H9 (cell line): ENCODE results near the gene LRIT3. TPM values are rescaled to one million over a fixed set of nuclear protein-coding genes. Genes with fewer than 3 reads are reported as not detected.

ENCODE experiments used
- DNase-seq: peaks from one replicate; pipeline ENCODE4 v3.0.0-alpha.2; 2017
- H2AFZ ChIP-seq: one replicate; pipeline ENCODE4 v1.6.1; 2013; ENCODE audit warnings: mild to moderate bottlenecking, low read length, control low read depth, moderate library complexity
- H2AK5ac ChIP-seq: 2 replicates; pipeline ENCODE4 v1.6.1; 2013; ENCODE audit warnings: low read length, control low read depth, mixed read lengths; ENCODE audit not compliant: insufficient read length
- H2BK120ac ChIP-seq: one replicate; pipeline ENCODE4 v1.6.1; 2013; ENCODE audit warnings: low read depth, mild to moderate bottlenecking, low read length, control low read depth, inconsistent platforms; ENCODE audit not compliant: poor library complexity, severe bottlenecking
- H2BK12ac ChIP-seq: 2 replicates; pipeline ENCODE4 v1.6.1; 2013; ENCODE audit warnings: low read length, control low read depth, mixed read lengths, low read depth; ENCODE audit not compliant: insufficient read length
- H2BK15ac ChIP-seq: 2 replicates; pipeline ENCODE4 v1.6.1; 2013; ENCODE audit warnings: low read depth, low read length, control low read depth
- H2BK20ac ChIP-seq: one replicate; pipeline ENCODE4 v1.6.1; 2013; ENCODE audit warnings: low read depth, mild to moderate bottlenecking, low read length, control low read depth, inconsistent platforms; ENCODE audit not compliant: poor library complexity, severe bottlenecking
- H2BK5ac ChIP-seq: 2 replicates; pipeline ENCODE4 v1.6.1; 2013; ENCODE audit warnings: low read length, control low read depth, mixed read lengths; ENCODE audit not compliant: insufficient read length
- H3K14ac ChIP-seq: 2 replicates; pipeline ENCODE4 v1.6.1; 2013; ENCODE audit warnings: low read length, control low read depth; ENCODE audit not compliant: insufficient read depth
- H3K18ac ChIP-seq: 2 replicates; pipeline ENCODE4 v1.6.1; 2013; ENCODE audit warnings: low read depth, mild to moderate bottlenecking, mixed read lengths, low read length, control low read depth; ENCODE audit not compliant: insufficient read length
- H3K23ac ChIP-seq: 2 replicates; pipeline ENCODE4 v1.6.1; 2013; ENCODE audit warnings: low read length, control low read depth, mixed read lengths, low read depth; ENCODE audit not compliant: insufficient read length
- H3K23me2 ChIP-seq: 2 replicates; pipeline ENCODE4 v1.6.1; 2013; ENCODE audit warnings: low read depth, mild to moderate bottlenecking, mixed read lengths, low read length, control low read depth; ENCODE audit not compliant: insufficient read length, poor library complexity, severe bottlenecking
- H3K27ac ChIP-seq: 2 replicates; pipeline ENCODE4 v1.5.1; 2013; ENCODE audit warnings: low read length, control low read depth, mixed read lengths, low read depth; ENCODE audit not compliant: insufficient read length
- H3K27me3 ChIP-seq: 2 replicates; pipeline ENCODE4 v1.6.1; 2013; ENCODE audit warnings: low read length, control low read depth, inconsistent platforms; ENCODE audit not compliant: insufficient read depth
- H3K4ac ChIP-seq: 2 replicates; pipeline ENCODE4 v1.6.1; 2013; ENCODE audit warnings: low read depth, mild to moderate bottlenecking, control low read depth, inconsistent platforms, low read length, moderate library complexity
- H3K4me1 ChIP-seq: 2 replicates; pipeline ENCODE4 v1.6.1; 2013; ENCODE audit warnings: low read length, control low read depth, inconsistent platforms; ENCODE audit not compliant: insufficient read depth
- H3K4me2 ChIP-seq: 2 replicates; pipeline ENCODE4 v1.6.1; 2013; ENCODE audit warnings: low read length, control low read depth, mixed read lengths; ENCODE audit not compliant: insufficient read length, insufficient read depth
- H3K56ac ChIP-seq: 2 replicates; pipeline ENCODE4 v1.6.1; 2013; ENCODE audit warnings: low read depth, mild to moderate bottlenecking, mixed read lengths, low read length, control low read depth; ENCODE audit not compliant: insufficient read length
- H3K79me1 ChIP-seq: 2 replicates; pipeline ENCODE4 v1.6.1; 2013; ENCODE audit warnings: low read depth, mild to moderate bottlenecking, moderate library complexity, low read length, control low read depth, inconsistent platforms; ENCODE audit not compliant: insufficient read depth, poor library complexity, severe bottlenecking
- H3K79me2 ChIP-seq: 2 replicates; pipeline ENCODE4 v1.6.1; 2013; ENCODE audit warnings: low read length, control low read depth, inconsistent platforms; ENCODE audit not compliant: insufficient read depth
- H3K9ac ChIP-seq: 2 replicates; pipeline ENCODE4 v1.6.1; 2013; ENCODE audit warnings: low read length, control low read depth, mixed read lengths; ENCODE audit not compliant: insufficient read length; ENCODE audit errors: extremely low read depth
- H3K9me3 ChIP-seq: one replicate; pipeline ENCODE4 v1.6.1; 2013; ENCODE audit warnings: low read depth, low read length, inconsistent platforms; ENCODE audit not compliant: control insufficient read depth
- H3T11ph ChIP-seq: one replicate; pipeline ENCODE4 v1.6.1; 2013; ENCODE audit warnings: mild to moderate bottlenecking, low read length, control low read depth, inconsistent platforms
- H4K20me1 ChIP-seq: one replicate; pipeline ENCODE4 v1.6.1; 2013; ENCODE audit not compliant: control insufficient read depth, insufficient read length, insufficient read depth
- H4K5ac ChIP-seq: 2 replicates; pipeline ENCODE4 v1.6.1; 2013; ENCODE audit warnings: low read depth, mild to moderate bottlenecking, mixed read lengths, low read length, control low read depth; ENCODE audit not compliant: insufficient read length
- H4K8ac ChIP-seq: replicated peaks from 2 replicates; pipeline ENCODE4 v1.6.1; 2013; ENCODE audit warnings: low read length, control low read depth, mixed read lengths, low read depth; ENCODE audit not compliant: insufficient read length
- H4K91ac ChIP-seq: 2 replicates; pipeline ENCODE4 v1.6.1; 2013; ENCODE audit warnings: low read depth, mild to moderate bottlenecking, moderate library complexity, mixed read lengths, low read length, control low read depth; ENCODE audit not compliant: insufficient read length
- H3K27ac Mint-ChIP-seq, 3 experiments: 2 replicates in 2 of 3; 3 replicates in 1 of 3; pipeline ENCODE4 v1.8.0; 2020 to 2021; ENCODE audit warnings: mixed read lengths in 3 of 3, mild to moderate bottlenecking in 1 of 3, moderate library complexity in 1 of 3
- H3K27me3 Mint-ChIP-seq: 2 replicates; pipeline ENCODE4 v1.8.0; 2021; ENCODE audit warnings: low read depth, mild to moderate bottlenecking, moderate library complexity, mixed read lengths
- H3K36me3 Mint-ChIP-seq, 3 experiments: 2 replicates in 2 of 3; 3 replicates in 1 of 3; pipeline ENCODE4 v1.8.0; 2020 to 2021; ENCODE audit warnings: low read depth in 3 of 3, mixed read lengths in 3 of 3; ENCODE audit not compliant: insufficient read depth in 1 of 3
- H3K4me1 Mint-ChIP-seq, 2 experiments: 2 replicates each; pipeline ENCODE4 v1.8.0; 2020; ENCODE audit warnings: mixed read lengths in 2 of 2
- H3K4me3 Mint-ChIP-seq, 2 experiments: 2 replicates in 1 of 2; 3 replicates in 1 of 2; pipeline ENCODE4 v1.8.0; 2020 to 2021; ENCODE audit warnings: mild to moderate bottlenecking in 2 of 2, mixed read lengths in 2 of 2, moderate library complexity in 1 of 2
- H3K9me3 Mint-ChIP-seq, 2 experiments: 2 replicates in 1 of 2; 3 replicates in 1 of 2; pipeline ENCODE4 v1.8.0; 2020; ENCODE audit warnings: mild to moderate bottlenecking in 2 of 2, mixed read lengths in 2 of 2, moderate library complexity in 1 of 2
- CTCF ChIP-seq: fragments of 200-600 bp; sonication (generic); conservative IDR thresholded peaks from 3 replicates; pipeline ENCODE4 v1.8.0; 2021; ENCODE audit warnings: antibody characterized with exemption, mild to moderate bottlenecking
- WGBS: extraction: QIAGEN DNeasy Blood & Tissue Kit; methylation state at CpG from one replicate; pipeline ENCODE4 v1.1.7; 2013; ENCODE audit warnings: missing lambda C conversion rate, low lambda C conversion rate, mixed read lengths; ENCODE audit not compliant: insufficient read length; ENCODE audit errors: extremely low coverage; 5-methylcytosine and 5-hydroxymethylcytosine counted together
- total RNA-seq: library from RNA; stranded (reverse); gene quantifications from 2 replicates; pipeline ENCODE4 v1.2.1, GENCODE V29; 2021

Gene LRIT3
- total RNA-seq, 1 experiment from 2014 or later, result 0.07 TPM

- peaks cover 15 to 18% of the 10 kb centered on the region in 2 experiments for H3K4me1 Mint-ChIP-seq
- no peak overlapping the region for H3K4ac ChIP-seq
- H2AFZ ChIP-seq, result no peak overlapping the region
- no peak overlapping the region for H3T11ph ChIP-seq
- H3K4me2 ChIP-seq, result no peak overlapping the region
- H3K9ac ChIP-seq, result no peak overlapping the region
- H3K27me3 Mint-ChIP-seq, result no peaks in the 10 kb centered on the region
- peak; percentile 37 for DNase-seq
- no peaks in the 10 kb centered on the region for H3K36me3 Mint-ChIP-seq
- H3K9me3 ChIP-seq, result no peaks in the 10 kb centered on the region
- H3K14ac ChIP-seq, result no peak overlapping the region
- no peak overlapping the region for H3K27ac ChIP-seq
- no peaks in the 10 kb centered on the region for H3K79me1 ChIP-seq
- no CpG with 5 or more reads among the region's 1 CpG for WGBS
- no peak overlapping the region for H2BK15ac ChIP-seq
- H2BK12ac ChIP-seq, result no peak overlapping the region
- H4K20me1 ChIP-seq, result no peaks in the 10 kb centered on the region
- no peak overlapping the region for H4K8ac ChIP-seq
- no peak overlapping the region for H3K23ac ChIP-seq
- peaks cover 7% of the 10 kb centered on the region; the same call in 1 of the 2 replicates for H3K4me1 ChIP-seq
- H3K4me3 Mint-ChIP-seq, result no peak overlapping the region
- H3K27me3 ChIP-seq, result no peaks in the 10 kb centered on the region
- H2AK5ac ChIP-seq, result no peak overlapping the region
- peak overlapping the region in 2 of 3 experiments; percentile 46 to 53; a peak in 1 of 7 replicates for H3K27ac Mint-ChIP-seq
- H4K91ac ChIP-seq, result no peak overlapping the region
- H2BK120ac ChIP-seq, result no peak overlapping the region
- H3K56ac ChIP-seq, result no peak overlapping the region
- H3K79me2 ChIP-seq, result no peaks in the 10 kb centered on the region
- peak overlapping the region; percentile 83 for H2BK20ac ChIP-seq
- no peaks in the 10 kb centered on the region for H3K9me3 Mint-ChIP-seq
- H2BK5ac ChIP-seq, result no peak overlapping the region
- no peak overlapping the region for H3K18ac ChIP-seq
- H4K5ac ChIP-seq, result no peak overlapping the region
- H3K23me2 ChIP-seq, result no peaks in the 10 kb centered on the region
- no peak for TF ChIP-seq CTCF
Observed at GRCh38 chr4:109921384-109921808, 73.5 kb downstream of the LRIT3 start.

Other genes with a start within 250 kb of the LRIT3 start
- gene CASP6, start 144.7 kb upstream of the LRIT3 start, total RNA-seq, result 25.2 and 32.2 TPM in 2 replicates
- 39.2 and 47.3 TPM in 2 replicates for gene PLA2G12A, start 118.0 kb upstream of the LRIT3 start, total RNA-seq
- not detected in 2 replicates for gene CFI, start 46.1 kb upstream of the LRIT3 start, total RNA-seq
- 42.7 and 45.3 TPM in 2 replicates for gene GAR1, start 32.3 kb upstream of the LRIT3 start, total RNA-seq
- gene RRH, start 20.1 kb upstream of the LRIT3 start, total RNA-seq, result 0.20 TPM in 1 of 2 replicates, not detected in the other
- 1.1 and 1.5 TPM in 2 replicates for gene EGF, start 64.8 kb downstream of the LRIT3 start, total RNA-seq